Motor neuron (in vitro differentiated cells): ENCODE data around the gene PLXNA4. TPM values are rescaled to one million over a fixed set of nuclear protein-coding genes. Genes with fewer than 3 reads are reported as not detected.

Experiments
- ATAC-seq, 8 experiments: fragments of 200-7000 bp; cut with Tn5 transposase; replicated peaks in 6 of 8; 2 replicates each; pipeline ENCODE4 v1.8.0; 2021; ENCODE audit warnings: mild to moderate bottlenecking in 8 of 8, moderate library complexity in 8 of 8
- H3K27ac ChIP-seq, 2 donors: fragments of 250-450 bp; sonication (Bioruptor Pico); 2 replicates each; pipeline ENCODE4 v1.9.0; 2021; ENCODE audit warnings: antibody characterized with exemption in 2 of 2, mild to moderate bottlenecking in 2 of 2, moderate library complexity in 1 of 2
- H3K4me1 ChIP-seq, 2 donors: fragments of 250-450 bp; sonication (Bioruptor Pico); replicated peaks in 1 of 2; 2 replicates each; pipeline ENCODE4 v1.6.1; 2021; ENCODE audit warnings: antibody characterized with exemption in 2 of 2, mild to moderate bottlenecking in 2 of 2, moderate library complexity in 1 of 2
- H3K4me3 ChIP-seq, 5 donors: fragments of 250-450 bp; sonication (Bioruptor Pico); 2 replicates each; pipeline ENCODE4 v1.9.0; 2021; ENCODE audit warnings: antibody characterized with exemption in 5 of 5, mild to moderate bottlenecking in 5 of 5, moderate library complexity in 4 of 5
- WGBS, 10 experiments: fragments of 450-650 bp; shearing (Covaris generic); methylation state at CpG; one replicate each; pipeline ENCODE4 v1.0.0; 2022; 5-methylcytosine and 5-hydroxymethylcytosine counted together
- in situ Hi-C, 9 experiments: fragments of 400-800 bp; cut with MboI; loops; one replicate each; pipeline ENCODE4 v1.15.0; 2021; ENCODE audit warnings: low sequenced_read_pairs in 9 of 9, low pct_unique_long_range_greater_than_20kb in 2 of 9; ENCODE audit not compliant: unreplicated experiment in 9 of 9
- total RNA-seq, 8 experiments: library from RNA; unstranded; fragments of 300-600 nt; gene quantifications; 2 replicates each; pipeline versions ENCODE4 v1.2.3 to v1.2.4, GENCODE V29; 2022

The PLXNA4 gene
- total RNA-seq, 8 experiments from 2014 or later: 0.38 to 8.5 (median 2.6) TPM

DNA sequence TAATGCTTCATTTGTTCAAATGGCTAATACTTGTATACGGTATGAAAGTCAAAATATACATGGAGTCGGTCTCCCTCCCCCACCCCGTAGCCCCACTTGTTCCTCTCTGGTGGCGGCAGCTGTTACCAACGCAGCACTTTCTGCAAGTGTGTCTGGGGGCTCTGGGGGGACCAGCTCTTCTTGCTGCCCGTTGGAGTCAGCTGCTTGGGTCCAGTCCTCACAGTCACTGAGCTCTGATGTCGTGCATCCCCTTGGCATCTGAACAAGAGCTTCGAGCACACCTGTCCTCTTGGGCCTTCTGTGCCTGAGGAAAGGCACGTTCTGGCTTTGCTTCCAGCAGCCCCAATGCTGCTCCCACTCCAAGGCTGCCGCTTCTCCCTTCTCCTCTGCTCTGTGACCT is 493.1 kb downstream of the PLXNA4 start:
- Histone ChIP-seq H3K27ac (no peak overlapping the region), H3K4me1 (no peaks in the 10 kb centered on the region), H3K4me3 (no peak overlapping the region)
- ATAC-seq: no peak
- in situ Hi-C loops: no loop called here
- WGBS, 10 experiments: 30 to 89% (median 63%) methylated on average over 1 to 6 of the region's 10 CpGs; no CpG with 5 or more reads in 2 of the 10 experiments

DNA sequence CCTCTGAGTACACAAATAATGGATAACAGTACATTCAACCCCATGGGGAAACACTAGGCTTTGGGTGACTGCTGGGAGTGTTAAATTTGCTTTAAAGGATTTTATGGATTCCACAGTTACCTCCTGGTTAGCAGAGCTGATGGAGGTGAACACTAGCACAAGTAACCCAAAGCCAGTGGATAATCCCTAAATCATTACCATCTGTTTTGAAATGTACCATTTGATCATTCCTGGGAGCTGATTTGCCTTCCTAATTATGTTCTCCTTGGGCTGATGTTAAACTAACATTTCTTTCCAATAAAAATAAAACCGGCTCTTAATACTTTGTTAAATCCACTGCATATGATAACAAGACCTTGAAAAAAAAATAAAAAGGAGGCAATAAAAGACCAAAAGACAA is 493.9 kb downstream of the PLXNA4 start:
- in situ Hi-C loops: no loop called here
- no peaks in the 10 kb centered on the region for H3K4me1 ChIP-seq
- ATAC-seq: no peak
- H3K27ac ChIP-seq: no peak overlapping the region
- 0 to 100% (median 67%) methylated on average over 1 of the region's 1 CpG for WGBS, 10 experiments
- H3K4me3 ChIP-seq: no peak overlapping the region

DNA sequence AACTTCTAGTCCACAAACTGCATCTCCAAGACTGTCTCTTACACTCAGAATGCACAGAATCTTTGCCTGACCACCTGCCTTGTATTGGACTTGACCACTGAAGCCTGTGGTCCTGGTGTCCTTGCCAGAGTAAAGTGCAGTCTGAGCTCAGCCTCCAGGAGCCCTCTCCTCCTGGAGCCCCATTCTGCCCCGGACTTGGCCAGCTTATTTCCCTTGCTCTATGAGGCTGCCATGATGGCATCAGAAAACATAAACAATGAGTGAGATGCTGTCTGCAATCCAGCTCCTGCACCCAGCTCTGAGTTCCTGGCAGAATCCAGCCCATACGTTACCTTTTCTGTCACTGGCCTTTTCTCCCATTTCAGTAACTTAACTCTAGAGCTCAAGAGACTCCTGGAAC is 494.6 kb downstream of the PLXNA4 start:
- WGBS, 10 experiments: 40 to 100% (median 80%) methylated on average over 1 to 2 of the region's 2 CpGs; no CpG with 5 or more reads in 5 of the 10 experiments
- Histone ChIP-seq H3K4me3 (no peak overlapping the region), H3K27ac (no peak overlapping the region), H3K4me1 (peaks cover 0 to 1% of the 10 kb centered on the region in 2 donors)
- in situ Hi-C loops: no loop called here
- no peak for ATAC-seq

DNA sequence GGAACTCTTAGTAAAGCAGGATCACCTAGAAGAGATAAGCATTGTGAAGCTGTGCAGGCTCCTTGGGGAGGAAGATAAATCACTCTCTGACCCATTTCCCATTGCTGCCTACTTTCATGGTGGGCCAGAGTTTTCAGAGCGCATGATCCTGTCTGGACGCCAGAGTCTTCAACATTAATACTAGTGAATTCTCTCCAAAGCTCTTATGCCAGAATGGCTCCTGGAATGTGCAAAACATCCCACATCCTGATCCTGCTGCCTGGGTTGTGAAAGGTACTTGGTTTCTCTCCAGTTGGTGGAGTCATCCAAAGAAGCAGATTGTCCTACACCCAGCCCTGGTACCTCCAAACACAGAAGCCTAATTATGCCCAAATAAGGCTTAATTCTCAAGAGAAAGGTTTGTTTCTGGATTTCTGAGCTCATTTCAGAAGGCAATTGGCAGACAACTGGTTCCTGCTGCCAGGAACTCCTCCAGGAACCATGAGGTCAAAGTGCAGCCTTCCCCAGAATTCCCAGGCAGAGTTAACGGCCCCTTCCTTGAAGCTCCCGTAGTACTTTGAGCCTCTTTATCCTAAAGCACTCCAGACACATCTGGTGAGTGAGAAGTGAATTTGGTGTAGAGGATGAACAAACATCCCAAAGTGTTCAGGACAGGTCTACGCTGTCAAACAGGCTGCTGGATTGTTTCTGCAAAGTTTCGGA is 495.2 kb downstream of the PLXNA4 start:
- in situ Hi-C loops: no loop called here

DNA sequence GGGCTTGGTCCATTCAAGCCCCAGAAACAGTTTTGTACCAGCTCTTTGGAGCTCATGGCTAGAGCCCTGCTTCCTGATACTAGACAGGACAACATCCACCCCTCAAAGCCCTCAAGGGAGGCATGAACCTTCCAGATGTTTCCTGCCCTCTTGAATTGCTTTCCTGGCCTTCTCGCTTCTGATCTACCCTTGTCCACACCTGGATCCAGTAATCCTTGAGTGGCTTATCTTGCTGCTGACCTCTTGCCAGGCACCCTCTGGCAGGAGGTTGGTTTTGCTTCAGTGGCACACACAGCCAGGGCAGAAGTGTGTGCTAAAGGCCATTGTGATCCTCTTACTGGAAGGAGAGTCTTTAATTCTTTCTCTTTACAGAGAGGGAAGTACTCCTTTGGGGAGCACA is 495.8 kb downstream of the PLXNA4 start:
- Histone ChIP-seq H3K4me3 (no peak overlapping the region), H3K27ac (no peak overlapping the region), H3K4me1 (peaks cover 8 to 12% of the 10 kb centered on the region in 2 donors)
- WGBS, 10 experiments: 0 to 80% (median 50%) methylated on average over 1 of the region's 1 CpG; no CpG with 5 or more reads in 7 of the 10 experiments
- in situ Hi-C loops: no loop called here
- no peak for ATAC-seq

More for the DNA sequence above, 495.2 kb downstream of the PLXNA4 start:
- 0 to 100% (median 84%) methylated on average over 1 to 4 of the region's 6 CpGs; no CpG with 5 or more reads in 4 of the 10 experiments for WGBS, 10 experiments
- Histone ChIP-seq H3K27ac (no peak overlapping the region), H3K4me3 (no peak overlapping the region), H3K4me1 (peaks cover 2 to 7% of the 10 kb centered on the region in 2 donors)
- peak in 1 of 8 experiments; percentile 46 for ATAC-seq

DNA sequence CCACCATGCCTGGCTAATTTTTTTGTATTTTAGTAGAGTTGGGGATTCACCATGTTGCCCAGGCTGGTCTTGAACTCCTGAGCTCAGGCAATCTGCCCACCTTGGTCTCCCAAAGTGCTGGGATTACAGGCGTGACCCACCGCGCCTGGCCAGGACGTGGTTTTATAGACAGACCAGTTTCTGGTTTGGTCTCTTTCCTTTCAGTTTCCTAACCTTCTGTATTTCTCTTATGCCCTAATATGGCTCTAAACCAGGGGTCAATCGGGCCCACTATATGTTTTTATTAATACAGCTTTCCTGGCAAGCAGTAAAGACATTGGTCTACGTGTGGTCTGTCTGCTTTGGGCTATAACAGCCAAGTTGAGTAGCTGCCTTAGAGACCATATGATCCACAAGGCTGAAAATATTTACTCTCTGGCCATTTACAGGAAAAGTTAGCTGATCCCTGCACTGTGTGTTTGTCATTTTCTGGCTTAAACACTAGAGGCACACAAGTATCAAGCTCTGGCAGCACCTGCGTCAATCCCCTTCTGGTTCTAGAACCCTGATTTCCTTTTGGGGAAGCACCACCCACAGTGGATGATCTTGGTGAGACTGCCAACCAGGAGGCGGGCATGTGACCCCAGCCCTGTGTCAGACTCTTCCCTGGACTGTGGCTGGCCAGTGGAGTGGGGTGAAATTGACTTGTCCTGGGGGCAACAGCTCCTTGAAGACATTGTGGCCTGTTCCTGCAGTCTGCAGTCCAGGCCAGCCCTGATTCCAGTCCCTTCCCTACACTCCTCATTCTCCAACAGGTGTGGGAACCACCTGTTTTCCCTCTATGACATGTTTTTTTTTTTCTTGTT is 497.2 kb downstream of the PLXNA4 start:
- Histone ChIP-seq H3K4me3 (no peak overlapping the region), H3K4me1 (peaks cover 10 to 12% of the 10 kb centered on the region in 2 donors), H3K27ac (no peak overlapping the region)
- 40 to 100% (median 77%) methylated on average over 1 to 7 of the region's 8 CpGs; no CpG with 5 or more reads in 1 of the 10 experiments for WGBS, 10 experiments
- in situ Hi-C loops: no loop called here
- no peak for ATAC-seq

DNA sequence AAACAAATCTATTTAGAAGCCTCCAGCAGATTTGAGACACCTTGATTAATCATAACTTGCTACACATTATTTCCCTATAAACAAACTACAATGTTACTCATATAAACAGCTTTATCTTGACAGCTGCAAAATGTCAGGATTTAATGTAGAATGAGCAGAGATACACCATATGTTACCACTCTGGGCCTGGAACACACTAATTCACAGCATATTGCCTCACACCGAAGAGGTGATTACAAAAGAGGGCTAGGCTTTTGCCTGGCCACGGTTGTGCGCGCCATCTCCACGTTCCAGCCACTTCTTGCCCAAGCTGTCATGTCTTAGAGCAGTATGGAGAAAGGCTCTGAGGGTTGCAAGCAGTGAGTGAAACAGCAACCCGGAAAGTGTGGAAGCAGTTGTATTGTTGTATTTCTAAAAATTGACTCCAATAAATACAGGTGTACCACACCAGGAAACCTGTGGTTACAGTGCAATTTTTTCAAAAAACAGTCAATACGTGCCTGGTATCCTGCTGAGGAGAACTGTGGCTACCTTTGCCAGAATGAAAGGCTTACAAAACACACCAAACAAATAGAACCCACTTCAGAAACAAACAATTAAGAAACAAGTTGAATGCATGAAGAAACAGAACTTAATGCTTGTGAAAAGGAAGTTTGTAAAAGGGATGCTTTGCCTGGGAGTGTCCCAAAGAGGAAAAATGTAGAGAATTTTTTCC is 498.1 kb downstream of the PLXNA4 start:
- no peak for ATAC-seq
- H3K4me1 ChIP-seq: peaks cover 10 to 12% of the 10 kb centered on the region in 2 donors
- WGBS, 10 experiments: 75 to 94% (median 88%) methylated on average over 1 to 6 of the region's 7 CpGs; no CpG with 5 or more reads in 1 of the 10 experiments
- in situ Hi-C loops: no loop called here
- H3K4me3 ChIP-seq: no peak overlapping the region
- no peak overlapping the region for H3K27ac ChIP-seq

DNA sequence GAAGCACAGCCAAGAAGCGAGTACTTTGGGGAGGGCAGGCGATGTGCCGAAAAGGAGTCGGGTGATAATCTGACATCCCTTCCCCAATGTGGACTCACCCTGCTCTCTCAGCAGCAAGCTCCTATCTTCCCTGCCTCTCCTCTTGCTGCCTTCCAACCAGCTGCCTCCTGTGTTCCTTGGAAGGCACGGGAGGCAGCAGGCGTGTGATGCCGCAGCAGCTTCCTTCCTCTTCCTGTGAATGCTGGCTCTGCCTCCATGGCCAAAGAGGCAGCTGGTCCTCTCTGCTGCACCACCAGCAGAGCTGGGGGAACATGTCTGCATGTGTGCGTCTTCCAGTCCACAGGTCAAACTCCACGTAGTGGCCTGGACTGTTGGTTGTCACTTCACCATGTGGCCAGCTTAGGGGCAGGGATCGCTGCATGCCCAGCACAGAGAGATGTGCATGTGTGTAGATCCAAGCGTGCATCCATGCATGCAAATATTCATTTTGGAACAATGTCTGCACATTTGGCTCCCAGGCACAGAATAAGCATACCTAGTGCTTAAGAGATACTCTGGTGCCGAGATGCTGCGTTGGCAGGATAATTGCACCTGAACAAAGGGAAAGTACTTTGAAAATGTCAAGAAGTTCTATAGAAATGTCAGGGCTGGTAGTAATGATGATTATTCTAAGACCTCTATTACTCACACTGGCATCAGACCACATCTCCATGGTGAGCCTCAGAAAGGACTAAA is 499.8 kb downstream of the PLXNA4 start:
- 75 to 100% (median 88%) methylated on average over 2 to 8 of the region's 13 CpGs; no CpG with 5 or more reads in 5 of the 10 experiments for WGBS, 10 experiments
- Histone ChIP-seq H3K4me3 (no peak overlapping the region), H3K4me1 (peaks cover 10 to 12% of the 10 kb centered on the region in 2 donors), H3K27ac (peak overlapping the region in 1 of 2 donors; percentile 38)
- in situ Hi-C loops: no loop called here
- peak in 1 of 8 experiments; percentile 48 for ATAC-seq

DNA sequence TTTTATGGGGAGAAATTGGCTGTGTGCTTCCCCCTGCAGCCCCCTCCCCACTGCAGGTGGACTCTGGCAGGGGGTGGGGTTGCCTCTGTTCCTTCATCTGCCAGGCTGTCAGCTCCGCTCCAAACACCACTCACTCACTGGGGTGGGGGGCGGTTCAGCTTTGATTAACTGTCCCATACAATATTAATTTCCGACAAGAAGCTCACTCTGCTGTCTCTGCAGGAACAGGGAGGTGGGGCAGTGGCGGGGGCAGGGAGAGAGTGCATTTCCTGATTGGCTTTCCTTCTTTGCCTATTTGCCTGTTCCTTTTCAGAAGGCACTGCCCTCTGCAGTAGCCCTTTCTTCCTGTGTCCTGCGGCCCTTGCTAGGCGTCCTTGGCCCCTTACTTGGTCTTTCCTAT is 500.8 kb downstream of the PLXNA4 start:
- in situ Hi-C loops: no loop called here
- Histone ChIP-seq H3K4me3 (no peak overlapping the region), H3K27ac (peak overlapping the region in 1 of 2 donors; percentile 38), H3K4me1 (peaks cover 10 to 12% of the 10 kb centered on the region in 2 donors)
- WGBS, 10 experiments: 20 to 40% (median 20%) methylated on average over 1 to 2 of the region's 6 CpGs; no CpG with 5 or more reads in 5 of the 10 experiments
- peak; percentile 25 to 96 (median 84) for ATAC-seq

DNA sequence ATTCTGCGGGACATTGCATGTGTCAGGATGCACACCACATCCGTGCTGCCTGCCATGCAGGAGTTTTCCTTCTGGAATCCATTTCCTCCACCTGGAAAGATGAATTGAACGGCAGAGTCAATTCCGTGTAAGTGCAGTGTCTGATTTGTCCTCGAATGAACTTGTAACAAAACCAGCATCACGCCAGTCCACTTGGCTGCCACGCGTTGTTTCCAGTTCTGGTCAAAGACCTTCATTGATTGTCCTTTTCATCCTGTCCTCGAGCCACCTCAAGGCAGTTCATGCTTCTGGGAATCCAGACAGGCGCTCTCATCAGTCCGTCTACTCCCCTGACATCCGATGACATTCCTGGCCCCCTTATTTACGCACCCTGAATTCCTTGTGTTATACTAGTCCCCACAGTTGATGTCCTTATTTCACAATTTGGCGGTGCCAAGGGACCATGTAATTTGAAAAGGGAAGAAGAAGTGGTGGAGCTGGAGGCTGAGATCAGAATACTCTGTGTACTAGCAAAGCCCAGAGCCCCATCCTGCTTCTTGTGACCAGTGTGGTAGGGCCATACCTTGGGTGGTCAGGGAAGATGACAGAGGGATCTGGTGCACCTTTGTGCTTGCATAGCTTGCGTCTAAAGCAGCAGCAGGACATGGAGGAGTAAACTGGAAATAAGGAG is 502.2 kb downstream of the PLXNA4 start:
- no peak for ATAC-seq

More for the DNA sequence above, 502.2 kb downstream of the PLXNA4 start:
- H3K4me3 ChIP-seq: no peak overlapping the region
- 5 to 95% (median 84%) methylated on average over 1 to 12 of the region's 15 CpGs; no CpG with 5 or more reads in 1 of the 10 experiments for WGBS, 10 experiments
- in situ Hi-C loops: no loop called here
- H3K4me1 ChIP-seq: peaks cover 10 to 12% of the 10 kb centered on the region in 2 donors
- no peak overlapping the region for H3K27ac ChIP-seq
